ENCODE results near the gene SH2D1B.

GRCh38 chr1:162365284-162366020 lies 46.5 kb downstream of the SH2D1B start:
- no peak for TF ChIP-seq POLR2A (IDR thresholded peaks at IDR 0.05)
- no peak for TF ChIP-seq CTCF (IDR thresholded peaks at IDR 0.05)

Measured in breast epithelium (tissue), 3 donors.